PC-9 (cell line): Measurements from ENCODE around the gene SUGCT. TPM values are rescaled to one million over a fixed set of nuclear protein-coding genes. Genes with fewer than 3 reads are reported as not detected.

Source experiments
- BruUV-seq: library from RNA; stranded (reverse); fragments of 400-500 nt; replicated peaks from 2 replicates; lab custom pipeline; 2021; lab: Mats Ljungman, UMichigan
- CTCF ChIA-PET: fragments of 300-600 bp; sonication (Branson Sonifier 250); formaldehyde crosslinking; loops from one replicate; lab custom pipeline; 2022; ENCODE audit warnings: antibody characterized with exemption; lab: Charles Lee
- POLR2A ChIA-PET: fragments of 300-600 bp; sonication (Branson Sonifier 250); formaldehyde crosslinking; loops from one replicate; lab custom pipeline; 2022; ENCODE audit warnings: antibody characterized with exemption; ENCODE audit not compliant: unreplicated experiment; lab: Charles Lee
- DNase-seq, 2 experiments: peaks; one replicate each; pipeline versions ENCODE4 v3.0.0 to v3.0.0-alpha.2; 2015 to 2022; ENCODE audit warnings: mixed read lengths in 1 of 2
- H2AFZ ChIP-seq: fragments of 200-600 bp; sonication (generic); 2 replicates; pipeline ENCODE4 v1.8.1; 2017; ENCODE audit warnings: antibody characterized with exemption
- H3F3A ChIP-seq: fragments of 200-600 bp; sonication (generic); 2 replicates; pipeline ENCODE4 v1.8.1; 2017; ENCODE audit warnings: antibody characterized with exemption, mild to moderate bottlenecking, low read depth; ENCODE audit not compliant: insufficient read depth
- H3K27ac ChIP-seq: fragments of 200-600 bp; sonication (generic); 2 replicates; pipeline ENCODE4 v1.6.1; 2016; ENCODE audit warnings: mixed run types
- H3K27me3 ChIP-seq: fragments of 200-600 bp; sonication (generic); 2 replicates; pipeline ENCODE4 v1.6.1; 2016; ENCODE audit warnings: low read depth, mixed run types; ENCODE audit not compliant: insufficient read depth
- H3K36me3 ChIP-seq: fragments of 200-600 bp; sonication (generic); 2 replicates; pipeline ENCODE4 v1.6.1; 2016; ENCODE audit warnings: low read depth, mixed run types
- H3K4me1 ChIP-seq: fragments of 200-600 bp; sonication (generic); replicated peaks from 2 replicates; pipeline ENCODE4 v1.6.1; 2016; ENCODE audit warnings: mixed run types; ENCODE audit not compliant: insufficient read depth
- H3K4me2 ChIP-seq: fragments of 200-600 bp; sonication (generic); 2 replicates; pipeline ENCODE4 v1.6.1; 2017; ENCODE audit warnings: mixed run types
- H3K4me3 ChIP-seq: fragments of 200-600 bp; sonication (generic); 2 replicates; pipeline ENCODE4 v1.6.1; 2016; ENCODE audit warnings: mixed run types
- H3K79me2 ChIP-seq: fragments of 200-600 bp; sonication (generic); 2 replicates; pipeline ENCODE4 v1.6.1; 2017; ENCODE audit warnings: low read depth, mixed run types
- H3K9me2 ChIP-seq: fragments of 200-600 bp; sonication (generic); 2 replicates; pipeline ENCODE4 v1.8.1; 2017; ENCODE audit warnings: mild to moderate bottlenecking; ENCODE audit not compliant: insufficient read depth
- H3K9me3 ChIP-seq: fragments of 200-600 bp; sonication (generic); 2 replicates; pipeline ENCODE4 v1.8.1; 2016; ENCODE audit warnings: low read depth; ENCODE audit not compliant: insufficient read depth
- H4K20me1 ChIP-seq: fragments of 200-600 bp; sonication (generic); 2 replicates; pipeline ENCODE4 v1.8.1; 2017; ENCODE audit not compliant: insufficient read depth
- CTCF ChIP-seq: fragments of 200-600 bp; sonication (generic); conservative IDR thresholded peaks from 2 replicates; pipeline ENCODE4 v1.6.1; 2017; ENCODE audit warnings: mixed run types, antibody characterized with exemption, mild to moderate bottlenecking, moderate library complexity
- EZH2 ChIP-seq: fragments of 200-600 bp; sonication (generic); IDR thresholded peaks from 2 replicates; pipeline ENCODE4 v1.8.0; 2017; ENCODE audit warnings: antibody characterized with exemption, low read depth
- intact Hi-C: fragments of 100-400 bp; cut with micrococcal nuclease; formaldehyde crosslinking; loops from one replicate; pipeline ENCODE4 v1.10.0; 2022; ENCODE audit not compliant: unreplicated experiment
- total RNA-seq: library from RNA; stranded (reverse); gene quantifications from 2 replicates; pipeline ENCODE4 v1.2.3, GENCODE V29; 2021

Gene SUGCT
- total RNA-seq, 1 experiment from 2014 or later: 3.5 TPM

DNA sequence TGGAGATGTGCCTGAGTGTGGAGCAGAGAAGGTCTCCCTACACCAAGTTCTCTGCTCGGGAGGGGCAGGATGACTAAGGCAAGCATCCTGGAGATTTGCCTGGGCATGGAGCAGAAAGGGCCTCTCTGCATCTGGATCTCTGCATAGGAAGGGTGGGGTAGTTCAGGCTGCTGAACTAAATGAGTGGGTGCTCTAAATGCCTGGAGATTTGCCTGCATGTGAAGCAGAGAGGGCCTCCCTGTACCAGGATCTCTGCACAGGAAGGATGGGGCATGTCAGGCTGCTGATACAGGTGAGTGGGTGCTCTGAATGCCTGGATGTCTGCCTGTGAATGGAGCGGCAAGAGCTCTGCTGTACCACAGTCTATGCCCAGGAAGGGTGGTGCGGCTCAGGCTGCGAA lies 680.7 kb downstream of the SUGCT start:
- TF ChIP-seq CTCF (no peak), EZH2 (no peak)
- Histone ChIP-seq H3K27ac (no peak overlapping the region), H3K27me3 (no peaks in the 10 kb centered on the region), H3K79me2 (no peaks in the 10 kb centered on the region), H3K4me2 (no peak overlapping the region), H4K20me1 (no peaks in the 10 kb centered on the region), H3K9me3 (peaks cover 20% of the 10 kb centered on the region), H3F3A (no peaks in the 10 kb centered on the region), H3K9me2 (no peaks in the 10 kb centered on the region), H2AFZ (no peak overlapping the region), H3K4me1 (no peaks in the 10 kb centered on the region), H3K36me3 (no peaks in the 10 kb centered on the region), H3K4me3 (no peak overlapping the region)
- ChIA-PET POLR2A (no interaction called here), CTCF (no interaction called here)
- intact Hi-C loops: no loop called here
- BruUV-seq: no TSS peak
- no peak for DNase-seq

GRCh38 chr7:40822861-40823260 lies 688.1 kb downstream of the SUGCT start:
- Histone ChIP-seq H3K4me2 (no peak overlapping the region), H3K79me2 (no peaks in the 10 kb centered on the region), H3K9me2 (no peaks in the 10 kb centered on the region), H3K4me3 (no peak overlapping the region), H4K20me1 (no peaks in the 10 kb centered on the region), H3K36me3 (no peaks in the 10 kb centered on the region), H3K27ac (no peak overlapping the region), H3F3A (no peaks in the 10 kb centered on the region), H2AFZ (no peak overlapping the region), H3K9me3 (peaks cover 4% of the 10 kb centered on the region; the same call in 1 of the 2 replicates), H3K27me3 (no peaks in the 10 kb centered on the region), H3K4me1 (peaks cover 11% of the 10 kb centered on the region)
- intact Hi-C loops: no loop called here
- ChIA-PET CTCF (no interaction called here), POLR2A (no interaction called here)
- TF ChIP-seq CTCF: no peak
- no peak for TF ChIP-seq EZH2
- BruUV-seq: no TSS peak
- DNase-seq: no peak

DNA sequence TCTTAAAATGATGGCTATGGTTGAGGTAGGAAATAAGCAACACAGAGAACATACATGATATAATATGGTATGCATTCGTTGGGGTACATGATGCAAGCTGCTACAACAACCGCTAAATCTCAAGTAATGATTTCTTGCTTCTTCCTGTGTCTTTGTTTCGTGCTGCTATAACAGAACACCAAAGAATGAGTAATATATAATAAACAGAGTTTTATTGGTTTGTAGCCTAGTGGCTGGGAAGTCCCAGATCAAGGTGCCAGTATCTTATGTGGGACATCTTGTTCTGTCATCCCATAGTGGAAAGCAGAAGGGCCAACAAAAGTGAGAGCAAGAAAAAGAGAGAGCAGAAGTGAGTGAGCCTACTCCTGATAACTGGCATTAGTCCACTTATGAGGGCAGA lies 689.7 kb downstream of the SUGCT start:
- Histone ChIP-seq H3K9me3 (peaks cover 4% of the 10 kb centered on the region; the same call in 1 of the 2 replicates), H3K79me2 (no peaks in the 10 kb centered on the region), H3K4me3 (no peak overlapping the region), H3K36me3 (no peaks in the 10 kb centered on the region), H3K9me2 (no peaks in the 10 kb centered on the region), H2AFZ (no peak overlapping the region), H3K27ac (no peak overlapping the region), H3K4me2 (no peak overlapping the region), H3F3A (no peaks in the 10 kb centered on the region), H3K27me3 (no peaks in the 10 kb centered on the region), H4K20me1 (no peaks in the 10 kb centered on the region), H3K4me1 (peaks cover 11% of the 10 kb centered on the region)
- DNase-seq: no peak
- TF ChIP-seq CTCF (no peak), EZH2 (no peak)
- intact Hi-C loops: no loop called here
- CTCF ChIA-PET: no interaction called here
- no TSS peak for BruUV-seq
- POLR2A ChIA-PET: no interaction called here
